GM12874 (cell line): ENCODE results near the gene GPR62.

ENCODE experiments used
- CTCF ChIP-seq: IDR thresholded peaks from 2 replicates; pipeline ENCODE4 v1.5.1; 2011; ENCODE audit warnings: low read depth, mild to moderate bottlenecking, control low read depth, low read length, moderate library complexity; ENCODE audit not compliant: insufficient read depth

GPR62 gene

GRCh38 chr3:51930439-51930838 lies 24.7 kb upstream of the GPR62 start:
- no peak for TF ChIP-seq CTCF

- TF ChIP-seq CTCF = no peak
These were observed 23.4 kb upstream of the GPR62 start for GRCh38 chr3:51931756-51932155.

- TF ChIP-seq CTCF = no peak
These were observed 22.5 kb upstream of the GPR62 start for GRCh38 chr3:51932471-51933370.

GRCh38 chr3:51933471-51934138 lies 21.6 kb upstream of the GPR62 start:
- no peak for TF ChIP-seq CTCF

GRCh38 chr3:51934139-51934850 lies 20.9 kb upstream of the GPR62 start:
- TF ChIP-seq CTCF = no peak

- no peak for TF ChIP-seq CTCF
These were observed 19.9 kb upstream of the GPR62 start for GRCh38 chr3:51934991-51935885.
